HCT116 (cell line): Measurements from ENCODE around the gene HDAC7. TPM values are rescaled to one million over a fixed set of nuclear protein-coding genes. Genes with fewer than 3 reads are reported as not detected.

Source experiments
- ATAC-seq: fragments of 200-7000 bp; cut with Tn5 transposase; 2 replicates; pipeline ENCODE4 v1.9.1; 2020; ENCODE audit warnings: mild to moderate bottlenecking, moderate library complexity
- BruUV-seq: library from RNA; stranded (reverse); fragments of 400-500 nt; replicated peaks from 2 replicates; lab custom pipeline; 2021; lab: Mats Ljungman, UMichigan
- CTCF ChIA-PET: fragments of 300-600 bp; sonication (Branson Sonifier 250); formaldehyde crosslinking; loops from one replicate; lab custom pipeline; 2021; ENCODE audit warnings: antibody characterized with exemption; lab: Charles Lee
- POLR2A ChIA-PET: fragments of 300-600, 350-600 bp; sonication (Branson Sonifier 250); formaldehyde crosslinking; loops from one replicate; lab custom pipeline; 2021; ENCODE audit warnings: antibody characterized with exemption; lab: Charles Lee
- RAD21 ChIA-PET, 2 experiments: fragments of 300-600 bp; sonication (Branson Sonifier 250); formaldehyde crosslinking; loops; one replicate each; lab custom pipeline; 2023; ENCODE audit warnings: low total read pairs in 2 of 2; ENCODE audit not compliant: uncharacterized antibody in 2 of 2, unreplicated experiment in 2 of 2, low non-redundant PET in 1 of 2; lab: Charles Lee
- DNase-seq: peaks from one replicate; pipeline ENCODE4 v3.0.0-alpha.2; 2010; ENCODE audit warnings: low read depth, low spot score
- H2AFZ ChIP-seq: fragments of 200-600 bp; shearing (Covaris generic), sonication (generic); 2 replicates; pipeline ENCODE4 v1.6.1; 2017; ENCODE audit warnings: low read depth, mixed run types, mixed read lengths, antibody characterized with exemption, low read length; ENCODE audit not compliant: poor library complexity, severe bottlenecking
- H3K27ac ChIP-seq: 2 replicates; pipeline ENCODE4 v1.5.1; 2012; ENCODE audit warnings: low read depth, low read length
- H3K27me3 ChIP-seq: fragments of 200-600 bp; sonication (generic); 2 replicates; pipeline ENCODE4 v1.6.1; 2016; ENCODE audit warnings: mixed run types, low read length, mixed read lengths; ENCODE audit not compliant: insufficient read depth
- H3K36me3 ChIP-seq, 2 experiments: fragments of 200-500 bp in 1 of 2; fragments of 200-600 bp in 1 of 2; sonication (Bioruptor generic) in 1 of 2; sonication (generic) in 1 of 2; 2 replicates each; pipeline versions ENCODE4 v1.5.1 to v1.6.1; 2014 to 2016; ENCODE audit warnings: low read length in 2 of 2, inconsistent platforms in 1 of 2, mixed read lengths in 1 of 2, mixed run types in 1 of 2; ENCODE audit not compliant: insufficient read depth in 2 of 2, control insufficient read depth in 1 of 2
- H3K4me1 ChIP-seq, 2 experiments: fragments of 200-600 bp in 1 of 2; sonication (generic) in 1 of 2; 2 replicates each; pipeline versions ENCODE4 v1.5.1 to v1.6.1; 2012 to 2017; ENCODE audit warnings: low read length in 2 of 2, inconsistent platforms in 1 of 2, mild to moderate bottlenecking in 1 of 2, mixed read lengths in 1 of 2, mixed run types in 1 of 2, moderate library complexity in 1 of 2; ENCODE audit not compliant: insufficient read depth in 2 of 2, control insufficient read depth in 1 of 2
- H3K4me2 ChIP-seq: fragments of 200-600 bp; sonication (generic); 2 replicates; pipeline ENCODE4 v1.6.1; 2017; ENCODE audit warnings: mixed run types, low read length, mixed read lengths
- H3K4me3 ChIP-seq, 2 experiments: fragments of 200-600 bp in 1 of 2; sonication (generic) in 1 of 2; replicated peaks in 1 of 2; 2 replicates each; pipeline ENCODE4 v1.5.1; 2011 to 2016; ENCODE audit warnings: low read length in 2 of 2, control low read depth in 1 of 2, low read depth in 1 of 2, mild to moderate bottlenecking in 1 of 2, mixed read lengths in 1 of 2, mixed run types in 1 of 2
- H3K79me2 ChIP-seq: fragments of 200-600 bp; sonication (generic); 2 replicates; pipeline ENCODE4 v1.6.1; 2017; ENCODE audit warnings: mild to moderate bottlenecking, mixed run types, low read length, moderate library complexity, mixed read lengths; ENCODE audit not compliant: insufficient read depth
- H3K9ac ChIP-seq: fragments of 200-600 bp; sonication (generic); 2 replicates; pipeline ENCODE4 v1.6.1; 2016; ENCODE audit warnings: low read length, mixed read lengths
- H3K9me2 ChIP-seq: fragments of 200-600 bp; sonication (generic), shearing (Covaris generic); 2 replicates; pipeline ENCODE4 v1.6.1; 2017; ENCODE audit warnings: mixed run types, mild to moderate bottlenecking, moderate library complexity; ENCODE audit not compliant: insufficient read depth
- H3K9me3 ChIP-seq, 2 experiments: fragments of 200-500 bp in 1 of 2; fragments of 200-600 bp in 1 of 2; sonication (Bioruptor generic) in 1 of 2; sonication (generic) in 1 of 2; 2 replicates each; pipeline ENCODE4 v1.6.1; 2014 to 2017; ENCODE audit warnings: low read length in 2 of 2, mixed read lengths in 2 of 2, inconsistent platforms in 1 of 2, low read depth in 1 of 2, mild to moderate bottlenecking in 1 of 2, mixed run types in 1 of 2, moderate library complexity in 1 of 2; ENCODE audit not compliant: control insufficient read depth in 1 of 2, insufficient read depth in 1 of 2
- H4K20me1 ChIP-seq: fragments of 200-600 bp; sonication (generic), shearing (Covaris generic); 2 replicates; pipeline ENCODE4 v1.6.1; 2017; ENCODE audit warnings: mixed run types, mild to moderate bottlenecking, moderate library complexity; ENCODE audit not compliant: insufficient read depth
- CBX3 ChIP-seq: IDR thresholded peaks from 2 replicates; pipeline ENCODE4 v1.6.1; 2012; ENCODE audit warnings: low read depth
- EGR1 ChIP-seq: IDR thresholded peaks from 2 replicates; pipeline ENCODE4 v1.6.1; 2012; ENCODE audit warnings: low read depth
- MAX ChIP-seq: IDR thresholded peaks from 2 replicates; pipeline ENCODE4 v1.6.1; 2012
- TCF7L2 ChIP-seq: IDR thresholded peaks from 2 replicates; pipeline ENCODE4 v1.7.0; 2011; ENCODE audit warnings: borderline replicate concordance, inconsistent platforms; ENCODE audit not compliant: insufficient read depth, insufficient read length; ENCODE audit errors: extremely low read depth
- ZFX ChIP-seq: fragments of 450-650 bp; IDR thresholded peaks from 2 replicates; pipeline ENCODE4 v1.6.1; 2017
- intact Hi-C: fragments of 100-400 bp; cut with micrococcal nuclease; formaldehyde crosslinking; loops from 2 replicates; pipeline ENCODE4 v1.10.0; 2022
- total RNA-seq: library from RNA; stranded (reverse); gene quantifications from one replicate; pipeline ENCODE4 v1.2.1, GENCODE V29; 2021; ENCODE audit not compliant: unreplicated experiment

Gene HDAC7
- total RNA-seq, 1 experiment from 2014 or later: 38.1 TPM

GRCh38 chr12:47789712-47790489 lies 29.8 kb downstream of the HDAC7 start (continued):
- TF ChIP-seq ZFX (no peak), TCF7L2 (no peak), EGR1 (no peak), CBX3 (no peak)

GRCh38 chr12:47789141-47789540 lies 30.6 kb downstream of the HDAC7 start:
- BruUV-seq: no TSS peak
- no peak for TF ChIP-seq MAX
- no peak for TF ChIP-seq CBX3
- ChIA-PET POLR2A (no interaction called here), RAD21 (interaction anchor here in 1 of 2 experiments (0.6 kb wide), 1 partner anchor 11 kb away, joined by 5 read pairs; no protein-coding TSS in a partner anchor), CTCF (interaction anchor here (1.2 to 1.4 kb wide), 2 partner anchors 47 to 49 kb away, joined by 3 to 8 read pairs; no protein-coding TSS in a partner anchor)
- ATAC-seq (no peak), DNase-seq (no peak)
- intact Hi-C loops: no loop called here
- H3K4me3 ChIP-seq: no peak overlapping the region
- no peaks in the 10 kb centered on the region for H3K9me3 ChIP-seq
- no peak overlapping the region for H3K4me2 ChIP-seq
- H3K36me3 ChIP-seq: peaks cover 20 to 24% of the 10 kb centered on the region in 2 experiments; a peak in 3 of 4 replicates
- H3K27me3 ChIP-seq: no peaks in the 10 kb centered on the region
- no peak overlapping the region for H3K27ac ChIP-seq
- H3K79me2 ChIP-seq: no peaks in the 10 kb centered on the region
- H3K9me2 ChIP-seq: no peaks in the 10 kb centered on the region
- H2AFZ ChIP-seq: no peak overlapping the region
- H3K4me1 ChIP-seq: no peaks in the 10 kb centered on the region
- no peaks in the 10 kb centered on the region for H4K20me1 ChIP-seq
- H3K9ac ChIP-seq: no peak overlapping the region
